Measurements from ENCODE around the gene ZBTB11.

GRCh38 chr3:101676765-101677435, at the start of gene ZBTB11:
- TF ChIP-seq CTCF (IDR thresholded peaks at IDR 0.05) (peak; percentile 33 to 48), POLR2A (IDR thresholded peaks at IDR 0.05) (peak in 1 of 2 donors; percentile 67), POLR2AphosphoS5 (IDR thresholded peaks at IDR 0.05) (peak; percentile 68 to 95 (median 92))
